Measurements from ENCODE around the gene LMTK2. TPM values are rescaled to one million over a fixed set of nuclear protein-coding genes. Genes with fewer than 3 reads are reported as not detected.
A peak's percentile ranks its signal among the peaks of the same experiment; 100 is the strongest.

LMTK2 gene
- total and polyA plus RNA-seq, 5 experiments from 2014 or later, result 1.8 to 27.9 (median 4.9) TPM

DNA sequence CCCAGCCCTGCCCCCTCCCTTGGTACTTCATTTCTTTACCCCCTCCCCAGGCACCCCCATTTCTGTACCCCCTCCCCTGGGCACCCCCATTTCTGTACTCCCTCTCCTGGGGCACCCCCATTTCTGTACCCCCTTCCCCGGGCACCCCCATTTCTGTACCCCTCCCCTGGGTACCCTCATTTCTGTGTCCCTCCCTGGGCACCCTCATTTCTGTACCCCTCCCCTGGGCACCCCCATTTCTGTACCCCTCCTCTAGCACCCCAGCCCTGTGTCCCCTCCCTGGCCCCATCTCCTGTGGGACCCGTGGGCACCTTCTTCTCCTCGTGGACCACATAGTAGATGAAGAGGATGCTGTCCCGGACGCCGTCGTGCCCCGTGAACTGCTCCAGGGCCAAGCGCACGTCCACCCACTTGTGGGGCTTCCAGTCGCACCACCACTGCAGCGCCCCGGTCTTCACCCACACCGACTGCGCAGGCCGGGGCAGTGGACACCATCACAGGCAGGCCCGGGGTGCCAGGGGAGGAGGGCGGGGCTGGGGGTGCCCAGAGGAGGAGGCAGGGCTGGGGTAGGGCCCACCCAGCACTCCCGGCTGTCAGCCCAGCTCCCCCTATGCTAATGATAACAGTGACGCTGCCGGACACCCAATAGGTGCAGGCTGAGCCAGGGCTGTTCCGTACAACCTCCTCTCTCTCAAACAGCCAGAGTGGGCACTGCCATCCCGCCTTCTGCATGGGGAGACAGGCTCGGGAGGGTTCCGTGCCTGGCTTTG, 125.0 kb downstream of the LMTK2 start:
- Mint-ChIP-seq H3K4me1 (peaks cover 0 to 4% (median under 1%) of the 10 kb centered on the region in 4 donors), H3K9me3 (no peaks in the 10 kb centered on the region), H3K27me3 (no peaks in the 10 kb centered on the region), H3K27ac (no peak overlapping the region), H3K36me3 (peaks cover 0 to 49% (median 9%) of the 10 kb centered on the region in 3 donors), H3K4me3 (no peak overlapping the region)
- DNase-seq (no peak), ATAC-seq (no peak)
- POLR2A ChIA-PET, result interaction anchor here (1.1 kb wide), 1 partner anchor 29 kb away, joined by 5 read pairs; no protein-coding TSS in a partner anchor

DNA sequence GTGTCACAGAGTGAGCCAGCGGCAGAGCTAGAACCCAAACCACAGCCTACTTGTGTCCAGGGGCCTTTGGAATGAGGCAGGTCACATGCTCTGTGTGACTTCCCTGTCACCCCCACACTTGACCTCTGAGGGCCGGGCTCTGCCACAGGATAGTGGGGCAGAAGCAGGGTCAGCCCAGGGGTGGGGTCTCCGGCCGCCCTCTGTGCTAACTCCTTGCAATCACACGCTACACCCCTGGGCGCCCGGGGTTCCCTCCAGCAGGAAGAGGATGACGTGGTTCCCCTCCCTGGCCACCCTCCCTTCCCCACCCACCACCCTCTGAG, 125.6 kb downstream of the LMTK2 start:
- POLR2A ChIA-PET, result interaction anchor here (0.7 to 1.2 kb wide), 4 partner anchors 16 to 145 kb away, joined by 3 to 10 read pairs (median 5); no protein-coding TSS in a partner anchor
- H3K9me3 Mint-ChIP-seq, result no peaks in the 10 kb centered on the region
- no peak overlapping the region for H3K27ac Mint-ChIP-seq
- H3K4me1 Mint-ChIP-seq, result peaks cover 0 to 4% (median under 1%) of the 10 kb centered on the region in 4 donors
- H3K36me3 Mint-ChIP-seq, result peaks cover 0 to 49% (median 9%) of the 10 kb centered on the region in 3 donors
- ATAC-seq, result no peak
- DNase-seq, result no peak
- H3K4me3 Mint-ChIP-seq, result no peak overlapping the region
- H3K27me3 Mint-ChIP-seq, result no peaks in the 10 kb centered on the region

DNA sequence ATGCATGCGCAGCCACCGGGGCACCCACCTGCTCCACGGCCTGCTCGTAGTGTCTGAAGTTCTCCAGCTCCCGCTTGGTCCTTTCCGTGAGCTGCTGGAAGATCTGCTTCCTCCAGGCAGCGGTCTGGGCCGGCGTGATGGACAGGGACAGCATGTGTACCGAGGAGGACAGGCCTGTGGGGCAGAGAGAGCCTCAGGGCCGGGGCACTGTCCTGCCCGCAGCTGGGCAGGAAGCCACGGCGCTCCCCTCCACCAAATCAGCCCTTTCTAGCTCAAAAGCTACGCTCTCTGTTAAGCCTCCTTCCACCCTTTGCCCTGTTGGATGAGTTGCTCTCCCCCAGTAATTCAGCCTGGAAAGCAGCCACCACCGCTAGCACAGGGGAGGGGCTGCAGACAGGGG, 126.1 kb downstream of the LMTK2 start:
- DNase-seq, result no peak
- POLR2A ChIA-PET, result interaction anchor here (0.7 to 1.2 kb wide), 4 partner anchors 15 to 146 kb away, joined by 3 to 10 read pairs (median 5); no protein-coding TSS in a partner anchor
- Mint-ChIP-seq H3K27me3 (no peaks in the 10 kb centered on the region), H3K4me3 (no peak overlapping the region), H3K36me3 (peaks cover 0 to 47% (median 9%) of the 10 kb centered on the region in 3 donors), H3K9me3 (no peaks in the 10 kb centered on the region), H3K27ac (no peak overlapping the region), H3K4me1 (peaks cover 0 to 4% (median under 1%) of the 10 kb centered on the region in 4 donors)
- ATAC-seq, result no peak

DNA sequence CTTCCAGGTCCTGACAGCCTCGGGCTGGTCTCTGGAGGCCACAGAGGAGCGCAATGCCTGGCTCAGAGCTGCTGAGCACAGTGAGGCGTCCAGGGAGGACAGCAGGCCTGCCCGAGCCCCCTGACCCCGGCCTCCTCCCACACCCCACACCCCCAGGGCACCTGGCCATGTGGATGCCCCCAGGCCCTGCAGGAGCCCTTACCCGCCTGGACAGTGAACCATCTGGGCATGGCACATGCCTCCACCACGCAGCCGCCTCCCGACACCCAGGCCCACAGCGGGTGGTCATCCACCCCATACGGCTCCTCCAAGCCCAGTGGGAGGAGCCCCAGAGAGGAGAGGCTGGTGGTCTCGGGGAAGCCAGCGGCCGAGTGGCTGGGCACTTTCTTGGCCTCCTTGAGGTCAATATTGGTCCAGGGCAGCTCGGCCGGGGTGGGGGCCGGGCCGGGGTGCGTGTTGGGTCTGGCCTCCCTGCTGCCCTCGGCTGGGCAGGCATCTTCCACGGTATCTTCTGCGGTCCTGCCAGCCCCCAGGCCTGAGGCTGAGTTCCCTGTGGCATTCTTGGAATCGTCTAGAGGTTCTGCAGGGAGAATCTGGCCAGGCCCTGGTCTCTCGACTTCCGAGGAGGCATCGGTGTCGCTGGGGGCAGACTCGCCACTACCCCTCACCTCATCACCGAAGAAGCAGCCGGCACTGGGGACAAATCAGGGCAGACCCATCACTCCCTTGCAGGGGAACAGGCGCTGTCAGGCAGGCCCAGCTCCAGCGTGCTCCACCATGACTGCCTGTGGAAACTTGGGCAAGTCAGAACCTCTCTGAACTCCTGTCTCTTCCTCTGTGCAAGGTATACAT, 126.8 kb downstream of the LMTK2 start:
- ATAC-seq (no peak), DNase-seq (peak in 1 of 10 donors; percentile 58)
- H3K36me3 Mint-ChIP-seq, result peaks cover 0 to 47% (median 7%) of the 10 kb centered on the region in 3 donors
- H3K27ac Mint-ChIP-seq, result peak overlapping the region in 1 of 10 donors; percentile 27
- H3K9me3 Mint-ChIP-seq, result no peaks in the 10 kb centered on the region
- POLR2A ChIA-PET, result interaction anchor here (1.1 to 2.3 kb wide), 4 partner anchors 17 to 31 kb away, joined by 3 to 11 read pairs (median 8); partner anchors contain the start of gene TECPR1
- no peaks in the 10 kb centered on the region for H3K27me3 Mint-ChIP-seq
- H3K4me1 Mint-ChIP-seq, result peaks cover 0 to 4% (median under 1%) of the 10 kb centered on the region in 4 donors
- H3K4me3 Mint-ChIP-seq, result no peak overlapping the region

DNA sequence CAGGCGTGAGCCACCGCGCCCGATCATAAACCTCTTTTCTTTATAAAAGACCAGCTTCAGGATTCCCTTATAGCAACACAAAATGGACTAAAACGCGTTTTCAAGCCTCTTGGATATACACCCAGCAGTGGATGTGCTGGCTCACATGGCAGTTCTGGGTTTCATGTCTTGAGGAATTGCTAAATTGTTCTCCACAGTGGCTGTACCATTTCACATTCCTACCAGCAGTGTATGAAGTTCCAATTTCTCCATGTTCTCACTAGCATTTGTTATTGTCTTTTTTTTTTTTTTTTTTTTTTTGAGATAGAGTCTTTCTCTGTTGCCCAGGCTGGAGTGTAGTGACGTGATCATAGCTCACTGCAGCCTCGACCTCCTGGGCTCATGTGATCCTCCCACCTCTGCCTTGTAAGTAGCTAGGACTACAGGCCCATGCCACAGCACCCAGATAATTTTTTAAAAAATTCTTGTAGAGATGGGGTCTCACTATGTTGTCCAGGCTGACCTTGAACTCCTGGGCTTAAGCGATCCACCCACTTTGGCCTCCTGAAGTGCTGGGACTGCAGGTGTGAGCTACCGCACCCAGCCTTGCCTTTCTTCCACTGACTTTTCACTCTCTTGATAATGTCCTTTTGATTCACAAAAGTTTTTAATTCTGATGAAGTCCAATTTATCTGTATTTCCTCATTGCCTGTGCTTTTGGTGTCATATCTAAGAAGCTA, 127.9 kb downstream of the LMTK2 start:
- DNase-seq, result no peak
- Mint-ChIP-seq H3K4me1 (peaks cover 0 to 4% (median 2%) of the 10 kb centered on the region in 4 donors), H3K4me3 (no peak overlapping the region), H3K27ac (peak overlapping the region in 1 of 10 donors; percentile 59), H3K27me3 (no peaks in the 10 kb centered on the region), H3K9me3 (no peaks in the 10 kb centered on the region), H3K36me3 (peaks cover 0 to 56% (median 12%) of the 10 kb centered on the region in 3 donors)
- POLR2A ChIA-PET, result interaction anchor here (0.6 to 2.3 kb wide), 8 partner anchors 15 to 184 kb away, joined by 3 to 11 read pairs (median 4); partner anchors contain the start of gene TECPR1
- ATAC-seq, result no peak

DNA sequence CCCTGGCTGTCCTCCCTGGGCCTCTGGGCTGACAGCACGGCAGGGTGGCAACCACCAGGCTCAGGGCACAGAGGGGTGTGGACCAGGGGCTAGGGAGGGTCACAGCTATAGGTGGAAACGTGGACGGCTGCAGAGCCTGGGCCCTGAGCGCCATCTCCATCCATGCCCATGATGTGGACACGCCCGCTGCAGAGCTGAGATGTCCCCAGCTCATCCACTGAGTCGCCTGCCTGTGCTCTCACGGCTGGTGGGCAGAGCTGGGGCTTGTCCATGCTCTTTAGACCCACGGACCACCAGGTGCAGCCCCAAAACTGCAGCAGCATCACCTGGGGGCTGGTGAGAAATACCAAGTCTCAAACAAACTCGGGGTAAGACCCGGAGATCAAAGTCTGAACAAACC, 129.2 kb downstream of the LMTK2 start:
- H3K27me3 Mint-ChIP-seq, result no peaks in the 10 kb centered on the region
- H3K36me3 Mint-ChIP-seq, result peaks cover 0 to 59% (median 16%) of the 10 kb centered on the region in 3 donors
- H3K9me3 Mint-ChIP-seq, result no peaks in the 10 kb centered on the region
- DNase-seq, result no peak
- H3K4me1 Mint-ChIP-seq, result peaks cover 0 to 2% (median under 1%) of the 10 kb centered on the region in 4 donors
- no peak for ATAC-seq
- H3K4me3 Mint-ChIP-seq, result peak overlapping the region in 1 of 10 donors; percentile 10
- POLR2A ChIA-PET, result interaction anchor here (0.6 to 2.3 kb wide), 4 partner anchors 15 to 55 kb away, joined by 3 to 11 read pairs (median 6); no protein-coding TSS in a partner anchor
- H3K27ac Mint-ChIP-seq, result no peak overlapping the region

DNA sequence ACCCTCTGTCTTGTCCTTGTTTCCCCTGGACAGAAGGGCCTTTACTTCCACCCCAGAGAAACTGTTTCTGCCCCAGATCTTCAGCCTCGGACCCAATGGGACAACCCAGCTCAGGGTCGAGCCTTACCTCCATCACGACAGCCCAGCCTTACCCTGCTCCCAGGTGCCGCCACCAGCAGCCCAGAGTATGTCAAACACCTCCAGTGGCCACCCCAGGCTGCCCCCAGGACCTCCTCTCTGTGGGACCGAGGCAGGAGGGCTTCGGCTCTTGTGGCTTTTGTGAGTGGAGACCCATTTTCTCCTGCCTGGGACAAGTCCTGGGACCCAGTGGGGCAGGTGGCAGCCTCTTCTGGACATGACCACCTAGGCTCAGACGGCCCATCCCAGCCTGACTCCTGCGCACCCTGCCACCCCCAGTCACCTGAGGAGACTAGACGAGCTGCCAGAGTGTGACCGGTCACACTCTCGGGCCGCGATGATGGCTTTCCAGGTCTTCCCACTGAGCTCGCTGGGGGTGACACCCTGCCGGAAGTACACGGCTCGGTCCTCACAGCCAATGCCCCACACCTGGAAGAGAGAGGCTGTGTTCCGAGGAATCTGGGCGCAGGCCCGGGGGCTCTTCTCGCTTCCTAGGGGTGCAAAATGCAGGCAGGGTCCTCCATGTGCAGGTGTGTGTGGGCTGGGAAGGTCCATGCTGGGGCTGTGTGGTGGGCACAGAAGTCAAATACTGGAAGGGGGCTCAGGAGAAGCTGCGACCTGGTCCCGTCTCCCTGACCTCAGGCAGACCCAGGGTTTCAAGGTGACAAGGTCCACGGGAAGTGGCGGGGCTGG, 129.9 kb downstream of the LMTK2 start:
- peaks cover 0 to 66% (median 16%) of the 10 kb centered on the region in 3 donors for H3K36me3 Mint-ChIP-seq
- ATAC-seq (no peak), DNase-seq (peak in 1 of 10 donors; percentile 62)
- H3K27me3 Mint-ChIP-seq, result no peaks in the 10 kb centered on the region
- H3K4me1 Mint-ChIP-seq, result peaks cover 0 to 7% (median 5%) of the 10 kb centered on the region in 4 donors
- no peak overlapping the region for H3K4me3 Mint-ChIP-seq
- POLR2A ChIA-PET, result no interaction called here
- no peaks in the 10 kb centered on the region for H3K9me3 Mint-ChIP-seq
- peak overlapping the region in 1 of 10 donors; percentile 28 for H3K27ac Mint-ChIP-seq

DNA sequence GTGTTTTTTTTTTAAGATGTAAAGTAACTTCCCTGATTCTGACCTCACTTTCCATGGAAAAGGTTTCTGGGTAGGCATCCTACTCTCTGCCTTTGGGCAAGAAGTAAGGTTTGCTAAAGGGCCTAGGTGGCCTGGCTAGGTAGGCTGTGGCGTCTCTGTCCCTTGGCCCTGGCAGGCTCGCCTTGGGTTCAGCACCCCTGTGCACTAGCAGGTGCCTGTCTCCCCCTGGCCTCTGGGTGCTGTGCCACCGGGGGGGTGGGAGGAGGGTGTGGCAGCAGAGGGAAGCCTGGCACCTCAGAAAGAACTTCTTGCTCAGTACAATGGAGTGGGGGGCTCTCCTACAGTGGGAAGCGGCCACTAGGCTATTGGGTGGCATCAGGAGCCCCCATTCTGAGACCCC, 131.4 kb downstream of the LMTK2 start:
- Mint-ChIP-seq H3K9me3 (no peaks in the 10 kb centered on the region), H3K27ac (peak overlapping the region in 2 of 10 donors; percentile 10 to 24), H3K36me3 (peaks cover 0 to 68% (median 16%) of the 10 kb centered on the region in 3 donors), H3K4me1 (peaks cover 0 to 8% (median 6%) of the 10 kb centered on the region in 4 donors), H3K27me3 (no peaks in the 10 kb centered on the region), H3K4me3 (no peak overlapping the region)
- POLR2A ChIA-PET, result no interaction called here
- ATAC-seq (no peak), DNase-seq (no peak)

DNA sequence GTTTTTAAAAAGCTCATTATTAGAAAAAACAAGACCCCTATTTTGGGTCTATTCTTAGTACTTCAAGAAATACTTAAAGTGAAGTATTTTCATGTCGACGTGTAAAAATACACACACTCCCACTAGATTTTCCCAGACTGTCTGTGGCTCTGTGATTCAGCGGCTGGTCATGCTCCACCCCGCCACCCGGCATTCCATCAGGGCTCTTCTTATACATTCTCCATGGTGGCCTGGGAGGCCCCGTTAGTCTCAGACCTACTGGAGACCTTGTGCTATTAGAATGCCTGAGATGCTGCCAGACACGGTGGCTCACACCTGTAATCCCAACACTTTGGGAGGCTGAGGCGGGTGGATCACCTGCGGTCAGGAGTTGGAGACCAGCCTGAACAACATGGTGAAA, 132.3 kb downstream of the LMTK2 start:
- DNase-seq (no peak), ATAC-seq (no peak)
- no peaks in the 10 kb centered on the region for H3K9me3 Mint-ChIP-seq
- peaks cover 0 to 9% (median 6%) of the 10 kb centered on the region in 4 donors for H3K4me1 Mint-ChIP-seq
- peaks cover 0 to 67% (median 13%) of the 10 kb centered on the region in 3 donors for H3K36me3 Mint-ChIP-seq
- H3K27me3 Mint-ChIP-seq, result no peaks in the 10 kb centered on the region
- POLR2A ChIA-PET, result interaction anchor here (0.7 to 1.9 kb wide), 2 partner anchors 10 to 12 kb away, joined by 3 to 5 read pairs; no protein-coding TSS in a partner anchor
- peak overlapping the region in 1 of 10 donors; percentile 53 for H3K27ac Mint-ChIP-seq
- H3K4me3 Mint-ChIP-seq, result no peak overlapping the region

DNA sequence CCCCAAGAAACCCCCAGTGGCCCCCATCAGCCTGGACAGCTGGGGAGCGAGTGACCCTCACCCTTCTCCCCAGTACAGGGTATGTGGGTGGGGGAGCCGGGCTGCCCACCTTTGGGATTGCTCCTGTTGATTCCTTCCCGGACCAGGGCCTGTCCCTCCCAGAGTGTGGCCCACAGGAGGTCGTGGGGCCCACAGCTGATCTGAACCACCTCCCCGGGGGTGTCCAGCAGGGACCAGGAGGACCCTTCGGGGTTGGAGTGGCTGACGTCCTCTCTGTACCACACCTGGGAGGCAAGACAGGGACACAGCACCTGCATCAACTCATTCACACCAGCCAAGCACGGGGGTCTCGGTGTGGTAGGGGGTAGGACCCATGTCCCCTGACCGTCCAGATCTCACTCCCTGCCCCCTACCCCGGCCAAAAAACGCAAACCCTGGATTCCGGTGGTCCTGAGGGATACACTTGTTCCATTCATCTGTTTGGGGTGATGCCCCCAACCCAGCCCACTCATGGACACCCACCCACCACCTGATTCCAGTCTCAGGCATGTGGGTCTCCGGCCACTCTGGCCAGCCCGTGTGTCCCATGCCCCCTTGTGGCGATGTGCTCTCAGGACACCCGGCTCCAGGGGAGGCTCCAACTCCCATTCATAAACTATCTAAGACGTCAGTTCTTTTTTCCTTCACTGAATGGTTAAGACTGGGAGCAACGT, 134.5 kb downstream of the LMTK2 start:
- ATAC-seq (peak; percentile 45 to 60), DNase-seq (peak in 5 of 10 donors; percentile 23 to 32 (median 31))
- H3K4me3 Mint-ChIP-seq, result no peak overlapping the region
- H3K9me3 Mint-ChIP-seq, result no peaks in the 10 kb centered on the region
- POLR2A ChIA-PET, result interaction anchor here (0.6 to 1.9 kb wide), 2 partner anchors 10 to 11 kb away, joined by 4 to 5 read pairs; no protein-coding TSS in a partner anchor
- no peaks in the 10 kb centered on the region for H3K27me3 Mint-ChIP-seq
- peak overlapping the region in 6 of 10 donors; percentile 41 to 86 (median 62) for H3K27ac Mint-ChIP-seq
- peaks cover 0 to 68% (median 9%) of the 10 kb centered on the region in 3 donors for H3K36me3 Mint-ChIP-seq
- H3K4me1 Mint-ChIP-seq, result peaks cover 4 to 24% (median 7%) of the 10 kb centered on the region in 4 donors
